Colonic mucosa (tissue), 4 donors: ENCODE measurements around the gene CPT1A. TPM values are rescaled to one million over a fixed set of nuclear protein-coding genes. Genes with fewer than 3 reads are reported as not detected.

Source experiments
- DNase-seq: peaks from one replicate; pipeline ENCODE4 v3.0.0-alpha.2; 2020
- H3K27ac ChIP-seq: fragments of 200-600 bp; one replicate; pipeline ENCODE4 v1.8.0; 2021
- H3K27me3 ChIP-seq: fragments of 200-600 bp; one replicate; pipeline ENCODE4 v1.8.0; 2021
- H3K36me3 ChIP-seq: fragments of 200-600 bp; one replicate; pipeline ENCODE4 v1.8.0; 2021
- H3K4me1 ChIP-seq: fragments of 200-600 bp; one replicate; pipeline ENCODE4 v1.8.0; 2021; ENCODE audit warnings: mild to moderate bottlenecking
- H3K4me3 ChIP-seq: fragments of 200-600 bp; one replicate; pipeline ENCODE4 v1.8.0; 2021
- H3K9ac ChIP-seq, 2 donors: one replicate each; pipeline ENCODE4 v1.7.0; 2013; ENCODE audit warnings: control low read depth in 2 of 2, low read depth in 2 of 2, low read length in 2 of 2
- H3K9me3 ChIP-seq: fragments of 200-600 bp; one replicate; pipeline ENCODE4 v1.8.0; 2021
- CTCF ChIP-seq: fragments of 200-600 bp; IDR thresholded peaks from one replicate; pipeline ENCODE4 v1.8.0; 2022; ENCODE audit warnings: antibody characterized with exemption, mild to moderate bottlenecking
- intact Hi-C: fragments of 100-400 bp; cut with DNase I; formaldehyde crosslinking; loops from one replicate; pipeline ENCODE4 v1.14.1; 2022
- total RNA-seq, 2 donors: library from RNA; stranded (reverse); fragmentation: NEBNext Ultra II Directional in 1 of 2; extraction: Animal tissue kit (Norgen Biotek cat#: 25700) in 1 of 2; gene quantifications; one replicate each; pipeline ENCODE4 v1.2.1, GENCODE V29; 2021
- donor health status: healthy.
- donor health status: DM: no; HTN: no; CAD: no.
- donor health status: DM: no; HTN: no; CAD: no.

CPT1A gene
- total RNA-seq, 2 donors from 2014 or later: 197 to 213 TPM

- DNase-seq: no peak
- Histone ChIP-seq H3K4me1 (no peaks in the 10 kb centered on the region), H3K36me3 (no peaks in the 10 kb centered on the region), H3K9me3 (no peaks in the 10 kb centered on the region), H3K27me3 (no peaks in the 10 kb centered on the region), H3K27ac (no peak overlapping the region), H3K4me3 (no peak overlapping the region), H3K9ac (no peak overlapping the region)
- intact Hi-C loops: no loop called here
- TF ChIP-seq CTCF: no peak
Measured at GRCh38 chr11:68711114-68711513, 130.6 kb downstream of the CPT1A start.

- no peak for TF ChIP-seq CTCF
- Histone ChIP-seq H3K36me3 (no peaks in the 10 kb centered on the region), H3K9me3 (no peaks in the 10 kb centered on the region), H3K4me1 (no peaks in the 10 kb centered on the region), H3K4me3 (no peak overlapping the region), H3K27me3 (no peaks in the 10 kb centered on the region), H3K9ac (no peak overlapping the region), H3K27ac (no peak overlapping the region)
- DNase-seq: no peak
- intact Hi-C loops: no loop called here
Measured at GRCh38 chr11:68710409-68710808, 131.3 kb downstream of the CPT1A start.

GRCh38 chr11:68709062-68709461 is 132.7 kb downstream of the CPT1A start:
- Histone ChIP-seq H3K9ac (no peak overlapping the region), H3K4me3 (no peak overlapping the region), H3K27me3 (no peaks in the 10 kb centered on the region), H3K4me1 (no peaks in the 10 kb centered on the region), H3K36me3 (no peaks in the 10 kb centered on the region), H3K9me3 (no peaks in the 10 kb centered on the region), H3K27ac (no peak overlapping the region)
- DNase-seq: no peak
- no peak for TF ChIP-seq CTCF
- intact Hi-C loops: no loop called here

GRCh38 chr11:68707527-68707926 is 134.2 kb downstream of the CPT1A start:
- no peaks in the 10 kb centered on the region for H3K36me3 ChIP-seq
- intact Hi-C loops: no loop called here
- H3K27ac ChIP-seq: no peak overlapping the region
- H3K27me3 ChIP-seq: no peaks in the 10 kb centered on the region
- no peak overlapping the region for H3K9ac ChIP-seq
- no peaks in the 10 kb centered on the region for H3K9me3 ChIP-seq
- DNase-seq: no peak
- no peak overlapping the region for H3K4me3 ChIP-seq
- no peaks in the 10 kb centered on the region for H3K4me1 ChIP-seq
- no peak for TF ChIP-seq CTCF

GRCh38 chr11:68704887-68705286 is 136.8 kb downstream of the CPT1A start:
- Histone ChIP-seq H3K27me3 (no peaks in the 10 kb centered on the region), H3K27ac (no peak overlapping the region), H3K9ac (no peak overlapping the region), H3K36me3 (no peaks in the 10 kb centered on the region), H3K4me3 (no peak overlapping the region), H3K9me3 (no peaks in the 10 kb centered on the region), H3K4me1 (no peaks in the 10 kb centered on the region)
- intact Hi-C loops: no loop called here
- no peak for DNase-seq
- TF ChIP-seq CTCF: no peak

Other genes with a start within 250 kb of the CPT1A start
- 1 to 10 TPM; 3.2 to 3.5 TPM for gene GAL, start 157.4 kb downstream of the CPT1A start, total RNA-seq
- gene TESMIN, start 90.4 kb downstream of the CPT1A start, total RNA-seq: 10 to 100 TPM; 14.3 to 20.7 TPM
- 100 to 1,000 TPM in 1 of 2 donors, 10 to 100 TPM in 1; 59.8 to 104 TPM for gene MRPL21, start 61.9 kb upstream of the CPT1A start, total RNA-seq
- 10 to 100 TPM; 16.6 to 20.4 TPM for gene IGHMBP2, start 62.0 kb upstream of the CPT1A start, total RNA-seq
- gene MRGPRD, start 139.1 kb upstream of the CPT1A start, total RNA-seq: not detected
- 10 to 100 TPM in 1 of 2 donors, 1 to 10 TPM in 1; 3.0 to 17.9 TPM for gene MRGPRF, start 171.3 kb upstream of the CPT1A start, total RNA-seq
- 10 to 100 TPM; 14.5 to 21.1 TPM for gene TPCN2, start 207.0 kb upstream of the CPT1A start, total RNA-seq